SK-N-DZ (cell line): ENCODE results near the gene C1QTNF3. TPM values are rescaled to one million over a fixed set of nuclear protein-coding genes. Genes with fewer than 3 reads are reported as not detected.
"Not testable (repeated sequence)": the region's sequence is repeated elsewhere in the genome, so short reads cannot be mapped to it uniquely, and the experiment has no call there.

ENCODE experiments used
- DNase-seq: peaks from one replicate; pipeline ENCODE4 v3.0.0-alpha.2; 2015; ENCODE audit warnings: low spot score
- polyA plus RNA-seq, 2 experiments: library from polyadenylated mRNA; depleted of rRNA; stranded (reverse); fragments of >200 nt; gene quantifications; 2 replicates each; pipeline ENCODE4 v1.2.3, GENCODE V29; 2014

Gene C1QTNF3, protein sequence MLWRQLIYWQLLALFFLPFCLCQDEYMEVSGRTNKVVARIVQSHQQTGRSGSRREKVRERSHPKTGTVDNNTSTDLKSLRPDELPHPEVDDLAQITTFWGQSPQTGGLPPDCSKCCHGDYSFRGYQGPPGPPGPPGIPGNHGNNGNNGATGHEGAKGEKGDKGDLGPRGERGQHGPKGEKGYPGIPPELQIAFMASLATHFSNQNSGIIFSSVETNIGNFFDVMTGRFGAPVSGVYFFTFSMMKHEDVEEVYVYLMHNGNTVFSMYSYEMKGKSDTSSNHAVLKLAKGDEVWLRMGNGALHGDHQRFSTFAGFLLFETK
- polyA plus RNA-seq (2014; cell fraction: cytosol; rRNA removed), result 1.9 and 2.8 TPM in 2 replicates
- polyA plus RNA-seq (2014; cell fraction: nucleus; rRNA removed), result 14.8 and 19.8 TPM in 2 replicates

DNA sequence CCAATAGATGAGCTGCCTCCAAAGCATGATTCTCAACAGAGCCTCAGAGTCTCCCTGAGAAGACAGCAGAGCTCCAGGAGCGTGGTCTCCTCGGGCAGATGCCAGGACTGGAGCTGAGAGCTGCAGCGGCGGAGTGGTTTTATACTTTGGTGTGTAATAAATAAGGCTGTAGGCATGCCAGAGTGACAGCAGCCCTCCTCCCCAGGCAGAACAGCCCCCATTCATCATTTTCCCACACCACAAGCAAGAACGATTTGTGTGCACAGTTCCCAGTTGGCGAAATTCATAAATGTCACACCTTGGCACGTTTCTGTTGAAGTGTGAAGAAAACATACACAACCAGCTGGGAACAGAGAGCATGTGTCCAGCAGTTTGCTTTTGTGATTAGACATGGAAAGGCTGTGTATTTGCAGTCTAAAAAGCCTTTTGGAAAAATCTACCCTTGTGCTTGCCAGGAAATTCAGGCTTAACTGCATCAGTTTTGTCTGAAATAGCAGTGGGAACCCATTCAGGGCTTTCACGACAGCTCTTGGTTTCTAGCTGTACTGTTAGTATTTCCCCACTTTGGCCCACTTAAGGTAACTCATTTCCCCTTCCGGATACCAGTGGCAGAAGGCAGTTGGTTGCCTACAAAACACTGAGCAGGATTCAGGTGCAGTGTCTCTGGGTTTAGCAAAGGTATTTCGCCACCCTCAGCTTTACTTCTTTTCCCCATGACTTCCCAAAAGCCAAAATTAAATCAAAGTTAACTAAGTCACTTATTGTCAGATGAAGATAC, at the start of gene C1QTNF3:
Gene C1QTNF3 (minus strand): TSS at position 115 of the 778 bp plus-strand sequence. CDS start 88 bp downstream, at position 27.
- DNase-seq, result no peak

DNA sequence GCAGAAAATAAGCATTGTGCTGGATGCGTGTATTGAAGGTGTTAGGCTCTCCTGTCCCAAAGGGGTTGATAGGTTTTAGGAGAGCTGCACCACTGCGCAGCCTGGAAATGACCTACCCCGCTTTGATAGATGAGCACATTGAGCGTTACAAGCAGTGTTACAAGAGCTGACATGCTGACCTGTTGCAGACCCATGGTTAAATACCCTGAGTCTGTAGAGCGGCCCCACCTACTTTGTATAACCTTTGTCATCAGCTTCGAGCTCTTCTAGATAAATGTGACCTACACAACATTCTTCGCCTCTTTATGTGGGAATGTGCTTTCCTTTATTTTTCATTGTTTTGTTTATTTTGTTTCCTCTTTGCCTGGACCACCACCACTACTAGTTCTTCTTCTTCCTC, 48.0 kb upstream of the C1QTNF3 start:
- DNase-seq, result not testable (repeated sequence)

DNA sequence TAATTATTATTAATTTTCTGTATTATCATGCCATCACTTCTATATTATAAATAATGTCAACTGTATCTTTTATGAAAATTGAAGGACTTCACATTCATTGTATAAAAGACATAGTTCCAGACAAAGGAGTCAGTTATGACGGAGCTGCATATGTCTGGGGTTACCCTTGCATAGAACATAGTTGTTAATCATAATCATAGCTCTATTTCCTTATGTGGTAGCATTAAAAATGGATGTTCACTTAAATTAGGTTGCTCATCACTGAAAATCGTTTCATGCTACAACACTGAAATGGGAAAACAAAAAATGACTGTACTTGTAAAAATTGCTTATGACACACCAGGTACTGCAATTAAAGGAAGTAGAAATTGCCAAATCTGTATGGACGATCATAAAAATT, 46.8 kb upstream of the C1QTNF3 start:
- DNase-seq, result not testable (repeated sequence)

DNA sequence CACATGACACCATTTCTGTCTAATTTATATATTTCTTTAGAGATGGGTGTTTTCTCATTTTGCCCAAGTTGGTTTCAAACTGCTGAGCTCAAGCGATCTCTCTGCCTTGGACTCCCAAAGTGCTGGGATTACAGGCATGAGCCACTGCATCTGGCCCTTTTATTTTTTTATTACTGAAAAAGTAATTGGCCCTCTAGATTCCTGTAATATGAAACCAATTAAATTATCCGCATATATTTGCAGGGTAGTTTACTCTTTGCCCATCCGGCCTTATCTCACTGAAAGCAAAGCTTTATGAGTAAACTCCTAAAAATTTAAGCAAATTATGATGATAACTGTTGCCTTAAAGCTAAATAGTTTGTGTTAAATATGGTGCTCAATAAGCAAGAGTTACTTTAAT, 44.7 kb upstream of the C1QTNF3 start:
- not testable (repeated sequence) for DNase-seq

DNA sequence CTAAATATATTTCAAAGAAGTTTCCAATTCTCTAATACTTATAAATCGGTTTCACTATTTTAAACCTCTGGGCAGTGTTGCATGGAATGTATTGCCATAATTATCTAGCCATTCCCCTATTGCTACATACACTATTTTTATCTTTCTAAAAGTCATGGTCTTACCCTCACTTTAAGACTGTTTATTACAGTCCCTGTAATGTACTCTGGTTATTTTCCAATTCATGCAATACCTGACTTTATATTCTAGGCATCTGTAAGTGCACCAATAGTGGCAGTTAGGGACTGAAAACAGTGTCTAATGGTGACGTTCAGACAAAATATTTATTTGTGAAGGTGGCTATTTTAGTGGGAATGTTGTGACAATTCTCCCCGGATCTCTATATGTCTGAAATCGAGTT, 40.9 kb upstream of the C1QTNF3 start:
- not testable (repeated sequence) for DNase-seq

DNA sequence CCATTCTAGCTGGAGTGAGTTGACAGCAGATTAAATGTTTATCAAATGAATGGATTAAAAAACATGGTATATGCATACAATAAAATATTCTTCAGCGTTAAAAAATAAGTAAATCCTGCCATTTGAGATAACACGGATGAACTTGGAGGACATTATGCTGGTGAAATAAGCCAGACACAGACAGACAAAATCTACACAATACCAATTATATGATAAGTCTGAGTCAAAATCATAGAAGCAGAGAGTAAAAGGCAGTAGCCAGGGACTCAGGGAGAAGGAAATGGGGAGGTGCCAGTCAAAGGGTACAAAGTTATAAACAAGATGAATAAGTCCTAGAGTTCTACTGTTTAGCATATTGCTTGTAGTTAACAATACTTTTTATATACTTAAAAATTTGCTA, 36.5 kb upstream of the C1QTNF3 start:
- not testable (repeated sequence) for DNase-seq

DNA sequence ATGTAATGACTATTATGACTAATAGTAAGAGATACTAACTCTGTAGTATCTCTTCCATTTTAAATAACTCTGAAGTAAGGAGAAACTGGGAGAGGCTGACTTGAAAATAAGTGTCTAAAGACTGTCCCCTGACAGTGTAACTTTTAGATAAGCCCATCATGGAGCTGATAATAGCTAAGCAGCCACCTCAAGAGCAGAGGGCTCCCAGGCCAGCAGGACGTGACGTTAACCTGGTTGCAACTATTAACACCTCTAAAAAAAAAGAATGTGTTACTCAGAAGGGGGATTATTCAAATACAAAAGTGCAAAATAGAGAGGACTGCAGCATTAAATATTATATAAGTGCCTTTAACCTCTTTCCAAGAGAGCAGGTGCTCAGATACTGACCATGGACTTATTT, 34.6 kb upstream of the C1QTNF3 start:
- not testable (repeated sequence) for DNase-seq

DNA sequence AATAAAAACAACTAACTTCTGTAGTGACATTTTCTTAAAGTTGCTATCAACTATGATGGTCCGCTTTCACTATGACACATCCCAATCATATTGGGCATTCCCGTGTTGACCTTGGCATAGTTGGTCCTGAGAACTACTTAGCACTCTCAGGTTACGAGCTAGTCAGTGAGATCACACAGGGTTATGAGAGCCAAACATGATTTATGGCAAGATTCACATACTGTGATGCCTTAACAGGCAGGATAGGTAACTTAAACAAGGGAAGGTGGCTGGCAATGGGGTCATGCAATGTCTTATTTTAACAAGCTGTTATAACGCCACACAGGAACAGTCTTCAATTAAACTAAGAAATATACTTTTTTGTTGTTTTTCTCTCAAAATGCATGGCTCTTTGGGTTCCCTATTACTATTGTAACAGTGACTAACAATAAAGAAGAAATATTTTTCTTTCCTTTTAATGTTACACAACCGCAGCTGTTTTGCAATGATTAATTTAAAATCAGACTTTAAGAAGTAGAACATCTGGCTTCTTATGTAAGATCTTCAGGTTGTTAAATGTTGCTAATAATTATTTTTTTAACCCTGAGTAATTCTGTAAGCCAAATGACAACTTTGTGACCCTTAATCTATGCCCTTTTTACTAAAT, 33.8 kb upstream of the C1QTNF3 start:
- not testable (repeated sequence) for DNase-seq

DNA sequence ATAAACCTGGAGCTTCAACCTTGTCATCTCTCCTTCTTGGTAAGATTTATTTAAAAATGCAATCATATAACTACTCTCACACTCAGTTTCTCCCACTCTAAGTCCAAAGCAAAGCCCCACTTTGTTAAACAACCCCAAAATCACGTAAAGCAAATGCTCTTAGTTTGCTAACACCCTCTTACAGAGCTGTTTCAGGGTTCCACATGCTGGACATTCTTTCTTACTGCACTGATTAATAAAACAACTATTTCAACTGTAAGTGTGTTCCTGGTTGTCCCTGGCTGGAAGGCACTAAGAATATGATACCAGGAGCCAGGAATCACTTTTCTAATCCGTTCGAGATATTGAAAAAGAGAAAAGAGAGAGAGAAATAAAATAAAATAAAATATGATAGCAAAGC, 31.5 kb upstream of the C1QTNF3 start:
- not testable (repeated sequence) for DNase-seq

DNA sequence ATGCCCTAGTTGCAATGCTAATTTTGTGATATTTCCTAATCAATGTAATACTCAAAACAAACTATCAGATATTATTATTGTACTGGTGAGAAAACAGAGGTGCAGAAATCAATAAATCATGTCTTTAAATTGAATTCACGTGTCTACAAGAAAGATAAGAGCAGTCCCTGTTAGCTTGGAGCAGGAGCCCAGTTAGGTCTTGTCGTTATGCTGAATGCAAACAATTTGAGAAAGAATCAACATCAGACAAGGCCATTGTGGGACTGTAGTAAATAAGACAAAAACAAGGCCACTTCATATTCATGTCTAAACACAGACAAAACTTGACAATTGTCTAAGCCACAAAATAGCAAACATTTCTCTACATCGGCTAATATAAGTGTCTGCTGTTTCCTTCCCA, 31.1 kb upstream of the C1QTNF3 start:
- DNase-seq, result not testable (repeated sequence)

DNA sequence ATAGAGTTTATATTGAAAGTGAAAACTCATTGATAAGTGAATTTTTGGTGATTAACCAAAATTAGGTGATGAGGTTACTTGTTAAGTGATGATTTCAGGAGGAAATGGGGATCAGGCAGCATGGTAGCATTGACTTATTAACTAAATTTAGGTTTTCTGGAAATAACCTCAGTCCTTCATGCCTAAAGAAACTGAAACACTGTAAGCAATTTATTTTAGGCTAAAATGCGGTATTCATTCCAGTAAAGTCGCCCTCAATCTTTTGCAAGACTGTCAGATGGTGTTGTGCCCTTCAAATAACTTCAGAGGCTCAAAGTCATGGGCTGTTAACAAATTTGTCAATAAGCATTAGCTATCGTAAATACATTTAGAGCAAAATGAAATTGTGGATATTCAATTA, 27.6 kb upstream of the C1QTNF3 start:
- not testable (repeated sequence) for DNase-seq

DNA sequence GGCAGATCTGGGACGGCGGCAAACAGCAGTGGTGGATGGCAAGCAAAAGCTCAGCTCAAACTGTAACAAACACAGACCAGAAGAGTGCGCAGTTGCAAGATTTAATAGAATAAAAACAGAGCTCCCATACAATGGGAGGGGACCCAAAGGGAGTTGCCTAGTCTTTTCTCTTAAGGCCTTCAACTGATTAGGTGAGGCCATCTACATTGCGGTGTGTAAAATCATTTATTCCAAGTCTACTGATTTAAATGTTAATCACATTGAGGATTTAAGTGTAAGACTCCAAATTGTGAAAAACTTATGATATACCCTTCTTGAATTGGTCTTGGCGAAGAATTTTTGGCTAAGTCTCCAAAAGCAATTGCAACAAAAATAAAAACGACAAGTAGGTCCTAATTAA, 21.6 kb upstream of the C1QTNF3 start:
- no peak for DNase-seq

DNA sequence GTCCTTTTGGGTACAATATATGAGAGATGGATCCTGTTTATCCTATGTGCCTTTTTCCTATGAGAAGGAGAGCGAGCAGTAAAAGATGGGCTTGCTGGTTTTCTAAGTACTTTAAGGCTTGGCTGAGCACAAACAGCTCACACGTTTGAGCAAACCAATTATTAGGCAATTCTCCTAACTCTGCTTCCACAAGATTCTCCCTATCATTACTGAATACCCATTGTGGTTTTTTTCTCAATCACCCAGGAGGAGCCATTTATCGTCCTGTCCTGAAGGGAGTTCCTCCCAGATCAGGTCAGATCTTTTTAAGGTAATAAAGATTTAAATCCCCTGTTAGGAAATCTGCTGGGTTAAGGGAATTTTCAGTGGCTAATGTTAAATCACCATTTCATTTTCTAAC, 19.4 kb upstream of the C1QTNF3 start:
- DNase-seq, result no peak

DNA sequence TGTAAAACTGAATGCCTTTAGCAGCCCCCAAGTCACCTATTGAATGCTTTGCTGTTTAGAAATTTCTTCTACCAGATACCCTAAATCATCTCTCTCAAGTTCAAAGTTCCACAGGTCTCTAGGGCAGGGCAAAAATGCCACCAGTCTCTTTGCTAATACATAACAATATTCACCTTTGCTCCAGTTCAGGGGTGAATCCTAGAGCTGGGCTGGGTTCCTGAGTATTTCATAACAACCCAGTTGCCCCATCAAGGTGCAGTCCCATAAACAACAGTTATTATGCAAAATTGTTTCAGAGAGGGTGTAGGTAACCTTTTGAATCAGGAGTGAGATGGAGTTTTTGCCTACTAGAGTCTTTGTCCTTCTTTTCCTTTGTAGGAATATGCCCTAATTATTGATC, 19.0 kb upstream of the C1QTNF3 start:
- DNase-seq, result no peak

DNA sequence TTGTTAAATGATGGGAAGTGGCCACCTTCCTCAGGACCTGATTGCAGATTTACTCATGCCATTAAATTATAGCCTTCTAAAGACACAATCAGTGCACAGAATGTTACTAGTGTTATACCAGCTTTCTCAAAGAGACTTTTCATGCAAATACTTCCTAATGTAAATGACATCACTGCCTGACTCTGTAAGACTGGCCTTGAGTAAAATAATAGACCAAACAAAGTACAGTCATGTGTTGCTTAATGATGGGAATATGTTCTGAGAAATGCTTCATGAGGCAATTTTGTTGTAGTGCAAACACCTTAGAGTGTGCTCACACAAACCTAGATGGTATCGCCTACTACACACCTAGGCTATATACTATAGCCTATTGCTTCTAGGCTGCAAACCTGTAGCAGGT, 17.0 kb upstream of the C1QTNF3 start:
- no peak for DNase-seq

DNA sequence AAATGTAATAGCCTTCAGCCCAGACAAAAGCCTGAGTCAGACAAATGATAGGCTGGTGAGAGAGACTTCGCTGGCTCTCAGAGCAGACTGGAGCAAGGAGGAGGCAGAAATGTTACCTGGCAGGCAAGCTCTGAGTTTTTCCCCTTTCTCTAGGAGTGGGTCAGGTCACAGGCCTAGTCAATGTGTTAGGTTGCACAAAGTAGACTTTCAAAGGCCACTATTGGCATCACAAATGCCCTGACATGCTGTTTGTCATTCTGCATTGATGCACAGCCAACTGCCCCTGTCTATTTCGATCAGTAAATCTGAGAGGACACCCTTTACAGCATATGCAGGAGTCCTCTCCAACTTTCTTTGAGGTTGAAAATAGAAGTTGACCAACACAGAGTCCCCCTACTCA, 15.5 kb upstream of the C1QTNF3 start:
- DNase-seq, result no peak

DNA sequence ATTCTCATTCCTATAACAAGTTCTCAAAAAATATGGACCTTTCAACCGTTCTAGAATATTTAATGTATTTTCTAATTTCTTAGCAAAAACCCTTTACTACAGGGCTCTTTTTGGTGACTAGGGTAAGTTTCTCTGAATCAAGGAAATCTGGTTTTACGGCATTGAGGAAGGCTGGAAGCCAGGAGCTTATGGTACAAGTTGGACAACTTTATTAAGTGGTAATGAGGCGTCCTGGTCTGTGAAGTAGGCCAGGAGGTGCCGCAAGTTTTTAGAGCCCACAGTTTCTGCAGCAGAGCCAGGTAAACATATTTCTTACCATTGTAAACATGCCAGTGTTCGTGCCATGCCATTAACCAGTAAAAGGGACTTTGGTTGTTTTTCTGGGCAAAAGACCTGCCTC, 14.6 kb upstream of the C1QTNF3 start:
- no peak for DNase-seq

DNA sequence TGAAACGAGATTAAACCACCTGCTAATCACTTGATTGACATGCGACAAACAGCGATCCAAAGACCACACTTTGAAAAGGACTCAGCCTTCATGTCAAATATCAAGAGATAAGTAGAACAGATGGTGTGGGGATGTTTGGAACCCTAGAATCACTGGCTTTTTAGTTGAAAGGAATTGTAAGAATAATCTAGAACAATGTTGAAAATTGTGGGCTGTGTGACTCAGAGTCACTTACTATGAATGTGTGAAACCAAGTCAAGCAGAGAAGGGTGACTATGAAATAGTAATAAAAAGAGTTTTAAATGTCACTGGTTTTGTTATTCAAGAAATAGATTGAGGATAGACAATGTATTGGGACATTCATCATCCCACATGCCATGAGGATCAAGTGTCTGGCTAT, 14.1 kb upstream of the C1QTNF3 start:
- DNase-seq, result no peak

DNA sequence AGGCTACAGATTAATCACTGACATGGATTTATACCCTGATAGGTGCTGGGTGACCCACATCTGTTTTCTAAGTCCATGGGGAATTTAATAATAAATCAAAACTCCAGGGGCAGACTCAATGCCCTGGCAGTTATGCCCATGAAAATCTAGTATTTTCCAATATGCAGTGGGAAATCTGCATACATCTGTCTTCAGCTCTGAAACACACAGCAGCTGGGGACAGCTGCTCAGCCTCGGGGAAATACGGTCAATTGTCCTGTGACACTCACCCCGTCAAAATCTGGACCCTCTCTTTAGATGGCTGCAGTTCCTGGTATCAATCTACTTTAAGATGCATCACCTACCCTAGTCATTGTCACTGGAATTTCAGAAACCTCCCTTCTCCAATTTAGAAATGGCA, 12.7 kb upstream of the C1QTNF3 start:
- DNase-seq, result no peak

DNA sequence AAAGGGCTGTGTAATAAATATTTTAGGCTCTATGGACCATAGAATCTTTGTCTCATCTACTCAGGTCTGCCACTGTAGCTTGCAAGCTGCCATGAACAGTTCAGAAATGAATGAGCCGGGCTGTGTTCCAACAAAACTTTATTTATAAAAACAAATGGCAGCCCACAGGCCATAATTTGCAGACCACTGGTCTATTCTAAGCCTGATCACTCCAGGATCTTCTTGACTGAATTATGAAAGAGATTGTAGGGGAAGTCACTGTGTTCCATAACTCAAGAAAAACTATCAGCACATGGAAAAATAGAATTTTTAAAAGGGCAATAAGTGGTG, 11.4 kb upstream of the C1QTNF3 start:
- no peak for DNase-seq

DNA sequence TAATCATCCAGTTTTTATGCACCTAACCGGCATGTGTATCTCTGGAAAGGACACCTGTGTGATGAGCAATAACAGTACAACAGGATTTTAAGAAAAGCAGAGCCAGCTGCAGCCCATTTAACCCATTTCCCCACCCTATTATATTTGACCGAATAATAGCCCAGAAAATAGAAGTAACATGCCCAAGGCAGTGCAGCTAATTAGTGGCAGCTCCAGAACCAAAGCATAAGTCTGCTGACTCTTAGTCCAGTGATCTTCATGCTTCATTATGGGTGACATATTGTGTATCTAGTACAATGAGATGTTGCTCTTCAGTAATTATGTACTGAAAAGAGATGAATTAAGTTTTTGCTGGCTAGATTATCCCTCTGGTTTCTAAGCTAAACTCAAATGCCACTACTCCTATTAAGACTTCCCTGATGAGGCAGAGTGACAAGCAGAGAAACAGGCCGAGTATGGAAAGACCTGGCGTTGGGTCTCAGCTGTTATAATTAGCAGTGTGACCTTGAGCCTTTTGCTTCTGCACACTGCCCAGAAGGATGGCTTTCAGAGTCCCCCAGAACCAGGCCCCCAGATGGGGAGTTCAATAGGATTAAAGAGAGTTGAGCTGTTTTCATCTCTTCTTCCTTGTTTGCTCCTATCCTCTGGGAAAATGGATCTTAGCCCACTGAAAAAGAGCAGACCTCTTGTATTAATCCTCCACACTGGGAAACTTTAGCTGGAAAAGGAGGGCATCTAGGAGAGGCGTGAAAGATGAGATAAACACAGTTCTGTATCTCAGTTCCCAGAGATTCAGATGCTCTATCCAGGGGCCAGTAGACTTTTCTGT, 10.8 kb upstream of the C1QTNF3 start:
- no peak for DNase-seq

DNA sequence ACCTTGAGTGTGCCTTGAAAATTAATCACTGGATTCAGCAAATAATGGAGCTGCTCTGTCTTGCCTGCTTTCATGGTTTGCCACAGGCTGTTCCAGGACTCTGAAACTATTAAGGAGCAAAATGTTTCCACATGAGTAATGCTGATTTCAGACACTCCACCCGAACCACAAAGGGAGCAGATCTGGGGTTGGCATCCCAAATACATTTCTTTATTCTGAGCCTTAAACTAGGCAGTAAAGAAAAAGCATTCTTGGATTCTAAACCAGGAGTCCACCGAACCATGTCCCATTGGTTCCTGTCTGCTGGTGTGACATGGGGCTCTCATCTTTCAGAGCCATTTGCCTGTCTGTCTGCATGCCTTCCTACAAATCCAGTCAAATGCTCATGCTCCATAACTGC, 10.1 kb upstream of the C1QTNF3 start:
- no peak for DNase-seq
